IPS DF 19.7 (cell line): ENCODE data around the gene TRIM44.
"Not testable (repeated sequence)": the region's sequence is repeated elsewhere in the genome, so short reads cannot be mapped to it uniquely, and the experiment has no call there.

Experiments used
- DNase-seq: peaks from one replicate; pipeline ENCODE4 v3.0.0-alpha.2; 2013; ENCODE audit warnings: low read depth, low spot score

The TRIM44 gene

DNA sequence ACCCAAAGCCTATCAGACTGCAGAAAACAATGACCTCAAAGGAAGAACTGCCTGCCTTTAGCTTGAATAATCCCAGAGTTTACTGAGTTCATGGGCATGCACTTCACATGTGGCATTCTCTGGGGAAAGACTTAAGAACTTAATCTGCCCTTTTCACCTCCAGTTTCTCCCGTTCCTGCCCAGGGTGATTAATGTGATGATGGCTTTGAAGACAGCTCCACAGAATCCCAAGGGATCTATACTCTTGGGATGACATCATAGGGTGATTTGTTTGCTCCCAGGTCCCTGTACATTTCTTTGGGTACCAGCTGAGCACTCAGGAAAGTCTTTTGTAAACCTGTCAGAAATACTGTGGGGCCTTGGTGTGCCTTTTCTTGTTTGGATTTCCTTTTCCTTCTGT lies 30.3 kb upstream of the TRIM44 start:
- DNase-seq: no peak

DNA sequence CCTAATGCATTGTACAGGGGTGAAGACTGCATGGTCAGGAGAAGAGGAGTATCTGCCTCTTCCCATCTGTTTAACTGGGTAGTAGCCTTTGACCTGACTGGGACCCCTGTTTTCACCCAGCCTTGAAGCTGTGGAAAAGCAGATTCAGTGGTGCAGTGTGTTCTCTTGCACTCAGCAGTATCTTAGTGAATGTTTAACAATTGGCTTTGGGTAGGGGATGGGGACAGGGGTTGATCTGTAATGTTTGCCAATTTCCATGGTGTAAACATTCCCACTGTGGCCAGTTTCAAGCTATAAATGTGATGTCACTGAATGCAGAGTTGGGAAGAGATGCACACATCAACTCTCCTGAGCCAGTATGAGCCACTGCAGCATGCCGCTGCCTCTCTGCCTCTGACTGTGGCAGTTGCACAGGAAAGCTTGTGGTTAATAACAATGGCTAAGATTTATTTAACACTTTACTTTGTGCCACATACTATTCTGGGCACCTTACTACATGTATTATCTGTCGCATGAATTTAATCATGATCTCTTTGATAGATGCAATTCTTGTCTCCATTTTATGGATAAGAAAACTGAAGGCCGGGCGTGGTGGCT lies 28.6 kb upstream of the TRIM44 start:
- no peak for DNase-seq

DNA sequence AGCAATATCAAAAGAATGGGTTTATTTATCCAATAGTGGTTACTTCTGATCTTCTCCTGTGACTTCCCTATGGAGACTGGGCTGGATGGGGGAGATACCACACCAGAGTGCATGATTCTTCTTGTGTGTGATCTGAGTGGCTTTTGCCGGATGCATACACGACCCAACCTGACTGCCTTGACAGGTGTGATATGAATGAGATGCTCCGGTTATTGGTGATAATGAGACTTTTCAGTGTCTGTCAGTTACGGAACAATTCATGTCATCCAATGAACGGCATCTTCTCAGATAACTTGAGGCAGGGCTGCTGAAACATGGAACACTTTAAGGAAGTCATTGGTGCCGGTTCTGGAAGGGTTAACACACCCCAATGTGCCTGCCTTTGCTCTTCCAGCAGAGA lies 26.6 kb upstream of the TRIM44 start:
- DNase-seq: no peak

DNA sequence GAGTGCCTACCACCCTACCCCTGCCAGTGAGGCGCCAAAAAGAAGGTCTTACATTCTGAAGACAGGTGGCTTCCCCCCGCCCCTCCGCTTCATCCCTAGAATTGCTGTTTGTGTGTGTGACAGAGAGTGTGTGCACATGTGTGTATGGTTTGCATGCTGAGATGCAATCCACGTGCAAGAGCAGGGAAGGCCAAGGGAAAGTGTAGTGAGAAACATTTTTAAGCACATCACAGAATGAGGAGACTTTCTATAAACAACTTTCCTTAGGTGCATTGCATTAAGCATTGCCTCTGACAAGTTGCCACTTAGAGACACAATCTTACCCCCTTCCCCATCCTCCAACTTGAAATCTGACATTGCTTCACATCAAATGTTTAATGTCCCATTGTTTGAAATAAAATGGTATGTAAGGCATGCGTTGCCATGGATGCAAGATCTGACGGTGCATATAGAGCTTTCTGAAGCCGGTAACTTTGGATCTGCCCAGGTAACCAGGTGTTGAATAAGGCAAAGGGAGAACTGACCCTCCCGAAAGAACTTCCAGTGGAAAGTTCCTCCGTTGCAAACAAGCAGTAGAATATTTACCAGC lies 22.9 kb upstream of the TRIM44 start:
- DNase-seq: no peak

DNA sequence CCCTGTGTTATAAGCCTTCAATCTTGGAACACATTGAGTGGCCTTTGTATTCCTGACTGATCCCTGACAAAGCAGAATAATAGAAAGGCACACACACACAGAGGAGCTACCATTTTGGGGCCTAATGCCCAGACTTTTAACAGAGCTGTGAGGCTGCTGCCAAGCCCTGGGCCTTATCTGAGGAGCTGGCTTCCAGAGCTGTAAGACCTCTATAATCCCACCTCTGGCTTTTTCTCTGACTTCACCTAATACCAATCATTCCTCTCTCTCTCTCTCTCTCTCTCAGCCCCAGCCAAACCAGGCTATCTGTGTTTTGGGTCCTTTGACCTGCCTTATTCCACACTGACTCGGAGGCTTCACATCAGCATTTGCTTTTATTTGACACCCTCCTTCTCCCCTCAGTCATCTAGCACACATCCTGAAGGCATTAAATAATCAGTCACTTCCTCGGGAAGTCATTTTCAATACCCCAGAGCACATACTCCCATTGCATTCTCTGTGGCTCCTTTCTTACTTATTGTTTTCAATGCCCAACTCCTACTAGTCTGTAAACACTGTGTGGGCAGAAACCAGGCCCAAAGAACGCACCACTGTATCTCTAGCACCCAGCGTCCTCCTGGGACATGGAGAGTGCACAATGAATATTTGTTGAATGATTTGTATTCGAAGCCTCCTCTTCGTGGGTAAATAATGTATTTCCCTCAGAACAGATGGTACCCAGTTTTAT lies 21.2 kb upstream of the TRIM44 start:
- no peak for DNase-seq

DNA sequence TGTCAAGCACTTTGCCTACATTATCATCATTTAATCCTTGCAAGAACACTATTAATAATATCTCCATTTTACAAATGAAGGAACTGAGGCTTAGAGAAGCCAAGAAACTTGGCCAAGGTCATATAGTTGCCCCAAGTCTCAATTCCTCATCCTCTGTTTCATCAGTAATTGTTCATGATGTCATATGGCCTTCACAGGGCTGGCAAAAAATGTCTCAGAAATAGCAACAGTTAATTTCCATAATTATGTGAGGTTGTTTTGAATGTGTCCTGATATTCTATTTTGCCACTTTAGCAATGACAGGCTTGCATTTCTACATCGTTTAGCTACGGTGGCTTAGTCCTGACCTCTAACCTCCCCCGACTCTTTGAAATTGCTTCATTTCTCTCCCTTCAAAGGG lies 20.6 kb upstream of the TRIM44 start:
- no peak for DNase-seq

DNA sequence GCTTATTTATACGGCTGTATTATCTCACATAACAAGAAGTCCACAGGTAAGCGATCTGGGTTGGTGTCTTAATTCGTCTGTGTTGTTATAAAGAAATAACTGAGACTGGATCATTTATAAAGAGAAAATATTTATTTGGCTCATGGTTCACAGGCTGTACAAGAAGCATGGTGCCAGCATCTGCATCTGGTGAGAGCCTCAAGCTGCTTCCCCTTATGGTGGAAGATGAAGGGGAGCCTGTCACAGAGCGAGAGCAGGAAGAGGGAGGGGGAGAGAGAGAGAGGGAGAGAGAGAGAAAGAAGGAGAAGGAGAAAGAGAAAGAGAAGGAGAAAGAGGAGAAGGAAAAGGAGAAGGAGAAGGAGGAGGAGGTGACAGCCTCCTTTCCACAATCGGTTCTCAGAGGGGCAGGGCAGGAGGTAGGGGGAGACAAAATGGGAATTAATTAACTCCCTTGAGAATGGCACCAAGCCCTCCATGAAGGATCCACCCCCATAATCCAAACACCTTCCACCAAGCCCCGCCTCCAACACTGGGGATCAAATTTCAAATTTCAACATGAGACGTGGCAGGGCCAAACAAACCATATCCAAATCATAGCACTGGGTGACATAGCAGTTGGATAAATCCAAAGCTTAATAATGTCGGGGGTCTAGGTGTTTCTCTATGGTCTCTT lies 15.0 kb upstream of the TRIM44 start:
- DNase-seq: no peak

DNA sequence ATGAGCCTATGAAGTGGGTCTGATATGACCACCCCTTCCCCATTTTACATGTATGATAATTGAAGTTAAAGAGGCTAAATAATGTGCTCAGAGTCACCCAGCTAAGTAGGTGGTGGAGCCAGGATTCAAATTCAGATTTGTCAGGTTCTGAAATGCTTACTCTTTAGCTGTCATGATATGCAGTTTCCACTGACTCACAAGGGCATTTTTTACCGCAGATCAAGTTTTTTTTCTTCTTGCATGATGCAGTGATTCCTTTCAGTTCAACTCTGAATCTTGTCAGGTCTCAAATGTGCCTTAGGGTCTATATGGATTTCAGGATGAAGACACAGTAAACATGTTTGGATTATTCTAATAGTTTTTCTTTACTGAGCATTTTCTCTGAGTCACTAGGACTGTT lies 12.6 kb upstream of the TRIM44 start:
- DNase-seq: no peak

DNA sequence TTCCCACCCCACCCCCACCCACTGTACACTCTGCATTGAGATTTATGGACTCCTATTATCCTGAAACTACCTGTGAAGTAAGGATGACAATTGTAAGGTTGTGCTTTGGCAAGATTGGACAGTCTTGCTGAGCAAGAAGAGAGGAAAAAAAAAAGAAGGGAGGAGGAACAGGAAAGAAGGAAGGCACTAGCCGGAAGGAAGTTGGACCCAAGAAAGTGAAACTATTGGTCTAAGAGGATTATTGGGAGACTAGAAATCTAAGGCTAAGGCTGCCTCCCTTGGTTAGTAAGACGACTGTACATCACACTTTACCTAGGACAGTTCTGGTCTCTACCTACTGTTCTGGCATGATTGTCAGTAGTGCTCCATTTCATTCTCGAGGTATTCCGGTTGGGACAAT lies 12.1 kb upstream of the TRIM44 start:
- DNase-seq: no peak

DNA sequence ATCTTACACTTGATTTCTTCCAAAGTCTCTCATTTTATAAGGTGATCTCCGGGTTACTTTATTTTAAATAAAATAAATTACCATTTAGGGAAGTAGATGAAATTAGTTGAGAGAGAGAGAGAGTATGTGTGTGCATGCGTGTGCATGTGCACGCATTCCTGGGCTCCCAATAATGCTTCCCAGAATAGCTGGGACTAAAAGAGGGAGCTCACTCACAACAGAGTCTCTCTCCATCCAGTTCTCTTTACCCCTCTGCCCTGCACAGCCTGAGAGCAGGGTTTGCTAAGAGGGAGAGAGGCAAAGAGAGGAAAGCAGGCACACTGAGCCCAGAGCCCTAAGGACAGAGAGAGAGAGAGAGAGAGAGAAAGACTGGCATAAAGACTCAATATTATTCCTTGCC lies 11.3 kb upstream of the TRIM44 start:
- DNase-seq: no peak

DNA sequence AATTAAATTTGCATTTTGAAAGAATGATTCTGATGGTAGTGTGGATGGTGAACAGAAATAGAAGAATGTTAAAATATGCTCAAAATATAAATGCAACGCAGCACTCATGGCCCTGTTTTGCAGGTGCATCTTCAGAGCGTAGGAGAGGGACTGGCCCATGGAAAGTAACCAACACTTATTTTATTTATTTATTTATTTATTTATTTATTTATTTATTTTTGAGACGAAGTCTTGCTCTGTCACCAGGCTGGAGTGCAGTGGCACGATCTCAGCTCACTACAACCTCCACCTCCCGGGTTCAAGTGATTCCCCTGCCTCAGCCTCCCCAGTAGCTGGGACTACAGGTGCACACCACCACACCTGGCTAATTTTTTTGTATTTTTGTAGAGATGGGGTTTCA lies 9.8 kb upstream of the TRIM44 start:
- not testable (repeated sequence) for DNase-seq

DNA sequence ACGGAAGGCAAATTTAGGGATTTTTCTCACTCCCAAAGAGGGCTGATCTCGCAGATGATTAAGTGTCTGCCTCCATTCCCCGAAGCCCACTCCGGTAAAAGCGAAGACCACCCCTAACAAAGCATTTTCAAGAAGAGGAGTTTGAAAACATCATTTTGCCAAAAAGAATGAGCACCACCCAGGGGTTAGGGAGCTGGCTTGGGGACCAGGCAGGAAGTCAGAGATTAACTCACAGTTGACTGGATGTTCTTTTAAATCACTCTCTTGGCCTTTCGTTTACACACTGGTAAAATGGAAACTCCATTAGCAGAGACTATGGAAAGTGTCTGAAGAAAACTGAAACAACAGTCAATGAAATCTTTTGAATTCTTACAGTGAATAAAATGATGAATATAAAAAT lies 7.9 kb upstream of the TRIM44 start:
- no peak for DNase-seq

DNA sequence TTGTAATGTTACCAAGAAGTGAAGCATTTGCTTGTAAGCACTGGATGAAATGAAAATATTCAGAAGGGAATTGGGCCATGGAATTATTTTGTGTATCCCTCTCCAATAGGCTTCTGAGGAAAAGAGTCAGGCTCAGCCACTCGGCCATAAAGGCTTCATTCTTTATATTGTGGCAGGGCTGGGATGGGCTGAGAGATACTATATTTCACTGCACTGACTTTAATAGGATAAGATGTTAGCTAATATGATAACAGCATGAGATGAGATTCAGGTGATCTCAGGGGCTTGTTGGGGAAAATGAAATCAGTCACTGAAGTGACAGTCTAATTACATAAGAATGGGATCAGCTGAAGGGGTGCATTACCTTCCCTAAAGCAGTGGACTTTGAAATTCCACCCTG lies 7.3 kb upstream of the TRIM44 start:
- DNase-seq: no peak

DNA sequence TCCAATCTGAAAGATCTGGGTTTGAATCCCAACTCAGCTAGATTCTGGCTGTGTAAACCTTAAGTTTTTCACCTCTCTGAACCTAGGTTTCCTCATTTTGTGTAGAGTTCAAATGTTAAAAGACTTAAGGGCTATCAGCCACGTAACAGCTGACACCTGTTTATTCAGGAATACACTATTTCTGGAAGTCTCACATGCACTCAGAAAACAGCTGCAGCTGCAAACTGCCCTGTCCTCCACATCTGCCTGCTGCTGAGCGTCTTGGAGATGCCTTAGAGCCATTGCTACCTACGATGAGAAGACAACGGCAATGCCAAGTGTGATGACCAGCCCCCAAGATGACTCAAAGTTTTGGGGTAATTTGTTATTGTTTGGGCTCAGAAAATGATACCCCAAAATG lies 6.7 kb upstream of the TRIM44 start:
- no peak for DNase-seq

DNA sequence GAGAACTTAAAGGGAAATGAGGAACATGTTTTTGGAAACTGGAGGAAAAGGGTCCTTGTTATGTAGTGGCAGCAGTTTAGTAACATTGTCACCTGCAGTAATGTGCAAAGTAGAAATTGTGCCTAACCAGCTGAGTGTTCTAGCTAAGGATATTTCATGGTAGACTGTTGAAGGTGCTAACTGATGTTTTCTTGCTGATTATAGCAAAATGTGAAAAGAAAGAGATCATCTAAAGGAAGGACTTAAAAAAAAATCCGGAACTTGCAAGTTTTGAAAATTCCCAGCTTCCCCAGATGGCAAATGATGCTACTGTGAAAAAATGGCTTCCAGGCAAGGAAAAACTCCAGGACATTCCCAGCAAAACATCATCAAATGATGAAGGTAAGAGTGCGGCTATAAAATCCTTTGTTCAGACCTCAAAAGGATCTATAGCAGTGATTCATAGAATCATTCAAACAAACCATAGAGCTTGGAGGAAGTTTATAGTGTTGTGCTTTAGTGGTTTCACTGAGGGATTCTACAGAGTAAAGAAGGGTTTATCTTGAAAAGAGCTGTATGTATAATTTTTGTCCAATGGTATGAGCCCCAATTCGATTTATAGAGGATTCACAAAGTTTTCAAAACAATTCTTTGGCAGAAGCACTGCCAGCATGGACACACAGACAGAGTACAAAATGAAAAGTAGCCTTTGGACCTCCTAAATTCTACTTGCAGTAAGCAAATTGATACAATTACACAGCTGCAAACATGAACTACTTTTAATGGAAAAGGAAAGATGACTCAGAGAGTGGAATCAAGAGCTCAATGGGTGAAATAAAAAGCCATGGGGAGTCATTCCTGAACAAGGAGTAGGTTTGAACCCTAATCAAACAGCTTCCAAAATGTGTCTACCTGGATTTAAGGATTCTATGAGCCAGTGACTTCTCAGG lies 4.3 kb upstream of the TRIM44 start:
- no peak for DNase-seq

DNA sequence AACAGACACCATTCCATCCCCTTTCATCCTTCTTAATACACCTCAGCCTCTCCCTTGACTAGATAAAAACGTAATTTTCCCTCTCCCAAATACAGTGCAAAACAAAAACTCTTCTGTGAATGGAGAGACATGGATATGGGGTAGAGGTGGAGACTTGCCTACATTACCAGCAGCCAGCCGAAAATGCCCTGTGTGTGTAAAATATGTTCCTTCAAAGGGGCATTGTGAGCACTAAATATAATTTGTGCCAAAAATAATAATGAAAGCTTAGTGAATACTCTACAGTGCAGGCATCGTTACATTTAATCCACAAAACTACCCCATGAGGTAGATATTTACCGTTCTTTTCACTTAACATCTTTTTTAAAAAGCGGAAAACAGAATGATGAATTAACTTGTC lies 1.0 kb upstream of the TRIM44 start:
- DNase-seq: no peak

DNA sequence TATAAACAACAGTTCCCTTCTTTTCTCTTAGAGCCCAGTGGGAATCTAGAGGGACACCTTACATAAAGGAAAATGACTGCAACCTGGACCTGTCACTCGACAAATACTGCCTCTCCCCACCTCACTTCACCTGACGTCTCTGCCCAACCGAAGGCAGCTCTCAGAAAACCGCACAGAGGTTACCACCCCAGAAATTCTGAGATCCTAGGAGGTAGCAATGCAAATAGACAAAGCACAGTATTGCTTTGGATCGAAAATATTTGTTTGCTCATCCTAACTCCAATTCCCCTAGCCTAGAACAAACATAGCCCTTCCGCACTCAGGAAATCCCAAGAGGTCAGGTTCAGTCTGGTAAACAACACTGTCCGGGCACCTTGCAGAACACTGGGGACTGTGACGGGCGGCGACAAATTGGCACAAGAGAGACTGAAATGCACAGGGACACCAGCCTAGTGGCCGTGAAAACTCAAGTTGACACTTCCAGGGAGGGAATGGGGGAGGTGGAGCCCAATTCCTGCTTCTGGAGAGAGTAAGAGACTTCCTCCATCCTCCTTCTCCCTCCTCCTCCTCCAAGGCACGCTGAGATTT lies 420 bp upstream of the TRIM44 start:
- no peak for DNase-seq

DNA sequence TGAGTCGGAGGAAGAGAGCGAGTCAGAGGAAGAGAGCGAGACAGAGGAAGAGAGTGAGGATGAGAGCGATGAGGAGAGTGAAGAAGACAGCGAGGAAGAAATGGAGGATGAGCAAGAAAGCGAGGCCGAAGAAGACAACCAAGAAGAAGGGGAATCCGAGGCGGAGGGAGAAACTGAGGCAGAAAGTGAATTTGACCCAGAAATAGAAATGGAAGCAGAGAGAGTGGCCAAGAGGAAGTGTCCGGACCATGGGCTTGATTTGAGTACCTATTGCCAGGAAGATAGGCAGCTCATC lies 780 bp downstream of the TRIM44 start:
- no peak for DNase-seq

DNA sequence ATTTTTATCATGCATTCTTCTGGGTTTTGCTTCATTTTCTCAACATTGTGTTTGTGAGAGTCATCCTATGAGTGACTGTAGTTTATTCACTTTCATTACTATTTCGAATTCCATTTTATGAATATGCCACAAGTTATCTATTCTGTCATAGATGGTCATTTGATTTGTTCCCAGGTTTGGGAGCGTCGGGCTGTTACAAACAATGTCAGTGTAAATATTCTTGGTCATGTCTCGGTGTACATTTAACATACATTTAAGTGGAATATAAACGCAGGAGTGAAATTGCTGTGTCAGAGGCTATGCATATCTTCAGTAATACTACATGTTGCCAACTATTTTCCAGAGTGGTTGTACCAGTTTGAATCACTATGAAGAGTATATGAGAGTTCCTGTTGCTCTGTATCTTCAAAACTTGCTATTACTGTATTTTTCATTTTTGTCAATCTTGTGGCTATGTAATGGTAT lies 2.4 kb downstream of the TRIM44 start:
- DNase-seq: no peak

DNA sequence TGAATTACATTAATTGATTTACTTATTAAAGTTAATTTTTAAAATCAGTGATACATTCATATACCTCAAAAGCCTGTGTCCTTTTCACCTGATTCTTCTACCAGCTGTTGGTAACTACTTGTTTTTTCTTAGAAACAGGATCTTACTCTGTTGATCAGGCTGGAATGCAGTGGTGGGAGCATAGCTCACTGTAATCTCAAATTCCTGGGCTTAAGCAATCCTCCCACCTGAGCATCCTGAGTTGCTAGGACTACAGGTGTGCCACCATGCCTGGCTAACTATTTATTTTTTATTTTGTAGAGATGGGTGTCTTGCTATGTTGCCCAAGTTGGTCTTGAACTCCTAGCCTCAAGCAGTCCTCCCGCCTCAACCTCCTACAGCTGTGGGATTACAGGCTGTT lies 4.7 kb downstream of the TRIM44 start:
- DNase-seq: no peak

DNA sequence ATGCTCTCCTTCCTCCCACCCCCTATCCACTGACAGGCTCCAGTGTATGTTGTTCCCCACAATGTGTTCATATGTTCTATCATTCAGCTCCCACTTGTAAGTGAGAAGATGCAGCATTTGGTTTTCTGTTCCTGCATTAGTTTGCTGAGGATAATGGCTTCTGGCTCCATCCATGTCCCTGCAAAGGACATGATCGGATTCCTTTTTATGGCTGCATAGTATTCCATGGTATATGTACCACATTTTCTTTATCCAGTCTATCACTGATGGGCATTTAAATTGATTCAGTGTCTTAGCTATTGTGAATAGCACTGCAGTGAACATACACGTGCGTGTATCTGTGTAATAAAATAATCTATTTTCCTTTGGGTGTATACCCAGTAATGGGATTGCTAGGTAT lies 5.8 kb downstream of the TRIM44 start:
- not testable (repeated sequence) for DNase-seq
